HEK293T (cell line): Measurements from ENCODE around the gene CYTL1.
A peak's percentile ranks its signal among the peaks of the same experiment; 100 is the strongest.

ENCODE experiments used
- CTCF ChIA-PET: fragments of 350-600 bp; formaldehyde crosslinking; extraction: SDS; loops from one replicate; lab custom pipeline; 2021; ENCODE audit warnings: antibody characterized with exemption, inconsistent platforms; lab: Yijun Ruan, JAX
- POLR2A ChIA-PET: fragments of 350-600 bp; formaldehyde crosslinking; extraction: SDS; loops from one replicate; lab custom pipeline; 2020; ENCODE audit warnings: antibody characterized with exemption, inconsistent platforms; lab: Yijun Ruan, JAX
- DNase-seq: peaks from one replicate; pipeline ENCODE4 v3.0.0; 2012; ENCODE audit warnings: mixed read lengths; ENCODE audit errors: extremely low spot score
- ARNT ChIP-seq: fragments of 450-650 bp; IDR thresholded peaks from 2 replicates; pipeline ENCODE4 v1.6.1; 2017; ENCODE audit warnings: mild to moderate bottlenecking
- BHLHE40 ChIP-seq: fragments of 450-650 bp; IDR thresholded peaks from 2 replicates; pipeline ENCODE4 v1.6.1; 2016; ENCODE audit warnings: mild to moderate bottlenecking, moderate library complexity, borderline replicate concordance
- CTBP1 ChIP-seq: fragments of 450-650 bp; IDR thresholded peaks from 2 replicates; pipeline ENCODE4 v1.6.1; 2016; ENCODE audit warnings: borderline replicate concordance
- ELF4 ChIP-seq: fragments of 450-650 bp; IDR thresholded peaks from 2 replicates; pipeline ENCODE4 v1.6.1; 2017; ENCODE audit warnings: antibody characterized with exemption
- FOXA1 ChIP-seq: fragments of 450-650 bp; IDR thresholded peaks from 2 replicates; pipeline ENCODE4 v1.6.1; 2016; ENCODE audit warnings: mild to moderate bottlenecking
- FOXK2 ChIP-seq: fragments of 450-650 bp; IDR thresholded peaks from 2 replicates; pipeline ENCODE4 v1.6.1; 2016; ENCODE audit warnings: mild to moderate bottlenecking
- FOXM1 ChIP-seq: fragments of 450-650 bp; IDR thresholded peaks from 2 replicates; pipeline ENCODE4 v1.6.1; 2017; ENCODE audit warnings: mild to moderate bottlenecking, borderline replicate concordance
- HDGF ChIP-seq: fragments of 450-650 bp; IDR thresholded peaks from 2 replicates; pipeline ENCODE4 v1.6.1; 2017; ENCODE audit warnings: antibody characterized with exemption, borderline replicate concordance
- L3MBTL2 ChIP-seq: fragments of 450-650 bp; conservative IDR thresholded peaks from 2 replicates; pipeline ENCODE4 v1.6.1; 2016; ENCODE audit warnings: mild to moderate bottlenecking
- LEF1 ChIP-seq: fragments of 450-650 bp; IDR thresholded peaks from 2 replicates; pipeline ENCODE4 v1.6.1; 2017; ENCODE audit warnings: mild to moderate bottlenecking, borderline replicate concordance
- NFRKB ChIP-seq: fragments of 450-650 bp; IDR thresholded peaks from 2 replicates; pipeline ENCODE4 v1.6.1; 2016; ENCODE audit warnings: mild to moderate bottlenecking, moderate library complexity
- PKNOX1 ChIP-seq: fragments of 450-650 bp; IDR thresholded peaks from 2 replicates; pipeline ENCODE4 v1.6.1; 2016
- SP1 ChIP-seq: fragments of 450-650 bp; IDR thresholded peaks from 2 replicates; pipeline ENCODE4 v1.6.1; 2017
- SUZ12 ChIP-seq: fragments of 450-650 bp; IDR thresholded peaks from 2 replicates; pipeline ENCODE4 v1.6.1; 2016; ENCODE audit warnings: mild to moderate bottlenecking
- TARDBP ChIP-seq: fragments of 450-650 bp; IDR thresholded peaks from 2 replicates; pipeline ENCODE4 v1.6.1; 2016
- ZNF384 ChIP-seq: fragments of 450-650 bp; IDR thresholded peaks from 2 replicates; pipeline ENCODE4 v1.6.1; 2016

Gene CYTL1

GRCh38 chr4:4995908-4996265 lies 23.4 kb downstream of the CYTL1 start:
- POLR2A ChIA-PET: no interaction called here
- no peak for DNase-seq
- no peak for TF ChIP-seq L3MBTL2
- no peak for TF ChIP-seq CTBP1
- TF ChIP-seq NFRKB: no peak
- TF ChIP-seq ELF4: no peak
- TF ChIP-seq FOXM1: no peak
- no peak for TF ChIP-seq SP1
- no peak for TF ChIP-seq ARNT
- TF ChIP-seq SUZ12: no peak
- TF ChIP-seq FOXA1: no peak
- TF ChIP-seq ZNF384: no peak
- CTCF ChIA-PET: no interaction called here

GRCh38 chr4:4995103-4995907 lies 24.0 kb downstream of the CYTL1 start:
- DNase-seq: peak; percentile 84
- ChIA-PET CTCF (no interaction called here), POLR2A (no interaction called here)
- no peak for TF ChIP-seq ZNF384
- TF ChIP-seq L3MBTL2: no peak
- no peak for TF ChIP-seq PKNOX1
- TF ChIP-seq SUZ12: no peak
- TF ChIP-seq HDGF: no peak
- TF ChIP-seq CTBP1: no peak
- no peak for TF ChIP-seq FOXA1
- TF ChIP-seq TARDBP: no peak
- TF ChIP-seq ARNT: no peak

- no peak for TF ChIP-seq ZNF384
- no peak for TF ChIP-seq FOXA1
- TF ChIP-seq CTBP1: no peak
- no peak for TF ChIP-seq PKNOX1
- ChIA-PET POLR2A (no interaction called here), CTCF (interaction anchor here (0.6 to 0.8 kb wide), 4 partner anchors 10 to 465 kb away, joined by 3 to 4 read pairs (median 3); no protein-coding TSS in a partner anchor)
- no peak for DNase-seq
Observed at GRCh38 chr4:4994312-4995097, 24.8 kb downstream of the CYTL1 start.

- ChIA-PET POLR2A (no interaction called here), CTCF (interaction anchor here (0.6 kb wide), 1 partner anchor 920 kb away, joined by 4 read pairs; no protein-coding TSS in a partner anchor)
- TF ChIP-seq ELF4: no peak
- TF ChIP-seq ARNT: no peak
- no peak for TF ChIP-seq SP1
- no peak for TF ChIP-seq CTBP1
- TF ChIP-seq L3MBTL2: no peak
- no peak for TF ChIP-seq PKNOX1
- no peak for TF ChIP-seq LEF1
- TF ChIP-seq FOXM1: no peak
- TF ChIP-seq SUZ12: no peak
- TF ChIP-seq BHLHE40: no peak
- no peak for TF ChIP-seq ZNF384
- TF ChIP-seq TARDBP: no peak
- TF ChIP-seq NFRKB: no peak
- TF ChIP-seq FOXA1: no peak
- no peak for TF ChIP-seq HDGF
- TF ChIP-seq FOXK2: no peak
- no peak for DNase-seq
Observed at GRCh38 chr4:4992833-4993232, 26.4 kb downstream of the CYTL1 start.

GRCh38 chr4:4991541-4992099 lies 27.6 kb downstream of the CYTL1 start:
- POLR2A ChIA-PET: no interaction called here
- DNase-seq: no peak
- TF ChIP-seq ELF4: no peak
- no peak for TF ChIP-seq SUZ12
- no peak for TF ChIP-seq PKNOX1
- no peak for TF ChIP-seq BHLHE40
- no peak for TF ChIP-seq LEF1
- TF ChIP-seq NFRKB: no peak
- TF ChIP-seq SP1: no peak
- TF ChIP-seq L3MBTL2: no peak
- TF ChIP-seq ARNT: no peak
- TF ChIP-seq TARDBP: no peak
- TF ChIP-seq HDGF: no peak
- no peak for TF ChIP-seq FOXK2
- TF ChIP-seq FOXA1: no peak
- no peak for TF ChIP-seq CTBP1
- TF ChIP-seq ZNF384: no peak
- no peak for TF ChIP-seq FOXM1
- CTCF ChIA-PET: no interaction called here
